ENCODE data around the gene MMRN2. TPM values are rescaled to one million over a fixed set of nuclear protein-coding genes. Genes with fewer than 3 reads are reported as not detected.

The MMRN2 gene
- total and polyA plus RNA-seq, 2 of the 8 experiments (the other 6 are each of a cell fraction or from before 2014, with no cell fraction given) = 1.2 TPM

DNA sequence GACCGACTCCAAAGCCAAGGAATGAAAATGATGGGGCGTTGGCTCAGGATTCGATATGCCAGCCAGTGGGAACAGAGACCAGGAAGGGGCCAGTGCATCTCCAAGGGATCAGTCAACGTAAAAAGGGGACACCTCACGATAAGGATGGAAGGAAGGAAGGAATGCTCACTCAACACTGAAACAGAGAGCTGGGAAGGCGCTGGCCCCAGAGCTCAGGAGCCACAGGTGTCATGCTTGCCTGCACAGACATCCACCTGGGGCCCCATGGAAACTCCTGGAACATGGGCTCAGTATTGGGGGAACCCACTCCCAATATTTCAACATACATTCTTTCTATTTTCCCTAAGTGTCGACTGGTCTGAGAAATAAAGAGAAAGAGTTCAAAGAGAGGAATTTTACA is 5.3 kb downstream of the MMRN2 start:
- Histone ChIP-seq H3K79me2 (ENCODE audit: control insufficient read depth in 1 of 2, insufficient read depth in 2 of 2, low read length in 2 of 2) (no peaks in the 10 kb centered on the region), H2BK5ac (ENCODE audit: low read depth, low read length) (0 out of 2 replicates have a peak overlapping the region, but pooled peaks have one; percentile 18), H4K5ac (ENCODE audit: insufficient read length, low read depth, low read length) (no peak overlapping the region), H3K9me3 (ENCODE audit: insufficient read depth in 2 of 2, low read depth in 1 of 2, low read length in 1 of 2) (peaks cover 3 to 9% of the 10 kb centered on the region in 2 experiments), H2BK12ac (ENCODE audit: low read depth, low read length) (no peak overlapping the region; the same call in 1 of the 2 replicates), H4K20me1 (replicated peaks in 1 of 2; ENCODE audit: control insufficient read depth in 1 of 2, insufficient read depth in 2 of 2, low read length in 2 of 2) (no peaks in the 10 kb centered on the region), H3K4ac (replicated peaks; ENCODE audit: insufficient read length, low read depth, low read length) (no peak overlapping the region), H2AFZ (ENCODE audit: low read length) (no peak overlapping the region), H3K23ac (ENCODE audit: insufficient read length) (no peak overlapping the region), H2BK120ac (replicated peaks; ENCODE audit: low read depth, low read length) (no peak overlapping the region), H3K79me1 (ENCODE audit: low read depth, low read length) (no peaks in the 10 kb centered on the region), H3K27ac (ENCODE audit: low read depth, low read length) (no peak overlapping the region), H4K91ac (replicated peaks; ENCODE audit: insufficient read length, low read length) (no peak overlapping the region), H3K4me2 (ENCODE audit: insufficient read depth in 1 of 2, low read depth in 2 of 2, low read length in 2 of 2) (no peak overlapping the region), H3K14ac (ENCODE audit: insufficient read length) (no peak overlapping the region), H3K56ac (replicated peaks; ENCODE audit: insufficient read length, low read depth, low read length) (no peak overlapping the region), H2BK20ac (ENCODE audit: low read length) (peak overlapping the region; percentile 98; the same call in 1 of the 2 replicates), H2BK15ac (ENCODE audit: low read length) (no peak overlapping the region), H3K9ac (replicated peaks in 1 of 4; ENCODE audit: extremely low read depth in 1 of 4, low read depth in 3 of 4, low read length in 3 of 4) (no peak overlapping the region), H3K27me3 (replicated peaks in 1 of 4; ENCODE audit: control insufficient read depth in 3 of 4, extremely low read depth in 1 of 4, insufficient read depth in 3 of 4, low read length in 3 of 4) (no peaks in the 10 kb centered on the region), H3K23me2 (ENCODE audit: low read depth, low read length) (no peaks in the 10 kb centered on the region), H4K8ac (ENCODE audit: extremely low read depth, insufficient read depth, low read length) (no peak overlapping the region), H3K18ac (ENCODE audit: extremely low read depth, low read length) (no peak overlapping the region), H3K36me3 (ENCODE audit: control insufficient read depth in 2 of 4, insufficient read depth in 4 of 4, low read length in 3 of 4) (no peaks in the 10 kb centered on the region), H3K4me1 (replicated peaks in 1 of 4; ENCODE audit: control insufficient read depth in 3 of 4, insufficient read depth in 4 of 4, low read length in 3 of 4) (peaks cover 14 to 32% (median 27%) of the 10 kb centered on the region in 4 experiments), H3K4me3 (ENCODE audit: extremely low read depth in 1 of 4, insufficient read depth in 2 of 4, low read depth in 3 of 4, low read length in 4 of 4) (no peak overlapping the region), H2AK5ac (ENCODE audit: low read depth, low read length) (no peak overlapping the region)
- ChIA-PET CTCF (ENCODE audit: partially characterized antibody) (interaction anchor here (22.5 to 26.4 kb wide), 2 partner anchors 5 to 8 kb away, joined by 975 read pairs; partner anchors contain the start of genes ADIRF, MMRN2 and SNCG), POLR2A (ENCODE audit: partially characterized antibody) (interaction anchor here (1.2 kb wide), 1 partner anchor 14 kb away, joined by 4 read pairs; no protein-coding TSS in a partner anchor)
- DNase-seq (ENCODE audit: low read depth in 1 of 2, low spot score in 2 of 2) (no peak), FAIRE-seq (no peak)
- WGBS, 2 experiments (ENCODE audit: extremely low coverage in 1 of 2, insufficient coverage in 1 of 2, insufficient read length in 1 of 2, insufficient replicate concordance in 2 of 2, low coverage in 1 of 2, low lambda C conversion rate in 2 of 2, missing lambda C conversion rate in 1 of 2) = 91% methylated on average over 7 of the region's 7 CpGs; no CpG with 5 or more reads in 1 of the 2 experiments
- TF ChIP-seq BCL11A (IDR thresholded peaks at IDR 0.05; ENCODE audit: low read depth in 2 of 2, low read length in 2 of 2) (no peak), EZH2 (IDR thresholded peaks at IDR 0.05; ENCODE audit: low read depth, low read length, severe bottlenecking) (no peak), BACH1 (IDR thresholded peaks at IDR 0.05; ENCODE audit: low read length) (no peak), SIX5 (IDR thresholded peaks at IDR 0.05; ENCODE audit: low read depth, low read length) (no peak)
